ENCODE data around the gene MAOA.
"Not testable (repeated sequence)": the region's sequence is repeated elsewhere in the genome, so short reads cannot be mapped to it uniquely, and the experiment has no call there.

Gene MAOA

DNA sequence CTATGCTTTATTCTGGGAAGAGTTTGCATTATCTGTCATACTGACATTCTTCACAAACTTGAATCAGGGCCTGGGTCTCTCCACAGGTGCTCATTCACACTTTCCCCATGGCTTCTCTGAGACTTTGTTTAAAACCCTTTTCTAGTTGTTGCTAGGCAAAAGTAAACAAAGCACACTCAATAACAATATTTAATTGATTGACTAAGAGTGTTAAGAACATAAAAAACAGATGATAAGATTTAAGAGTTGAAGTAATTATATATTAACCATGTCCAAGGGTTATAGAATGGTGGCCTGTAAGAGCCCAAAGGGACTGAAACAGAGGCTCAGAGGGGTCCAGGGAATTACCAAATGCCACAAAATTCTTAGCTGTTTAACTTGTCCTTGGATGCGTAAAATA lies 7.1 kb downstream of the MAOA start:
- no peak for DNase-seq

GRCh38 chrX:43664258-43664657 lies 8.2 kb downstream of the MAOA start:
- DNase-seq: no peak

DNA sequence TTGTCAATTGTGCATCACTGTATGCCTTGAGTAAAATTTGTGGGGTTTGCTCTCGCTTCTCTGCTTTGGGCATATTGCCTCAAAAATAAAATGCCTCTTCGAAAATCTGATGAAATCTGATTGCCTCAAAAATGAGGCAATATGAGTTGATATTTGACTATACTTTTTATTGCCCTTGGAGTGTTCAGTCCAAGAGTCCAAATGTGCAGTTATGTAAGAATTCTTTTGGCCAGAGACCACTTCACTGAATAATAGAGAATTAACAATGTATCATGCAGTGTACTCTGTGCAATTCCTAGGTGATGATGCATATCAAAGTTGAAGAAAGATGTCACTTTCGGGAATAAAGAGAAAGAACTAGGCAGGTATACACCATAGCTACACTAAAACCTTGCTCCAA lies 8.6 kb downstream of the MAOA start:
- DNase-seq: no peak

GRCh38 chrX:43666311-43666912 lies 10.3 kb downstream of the MAOA start:
- no peak for DNase-seq

DNA sequence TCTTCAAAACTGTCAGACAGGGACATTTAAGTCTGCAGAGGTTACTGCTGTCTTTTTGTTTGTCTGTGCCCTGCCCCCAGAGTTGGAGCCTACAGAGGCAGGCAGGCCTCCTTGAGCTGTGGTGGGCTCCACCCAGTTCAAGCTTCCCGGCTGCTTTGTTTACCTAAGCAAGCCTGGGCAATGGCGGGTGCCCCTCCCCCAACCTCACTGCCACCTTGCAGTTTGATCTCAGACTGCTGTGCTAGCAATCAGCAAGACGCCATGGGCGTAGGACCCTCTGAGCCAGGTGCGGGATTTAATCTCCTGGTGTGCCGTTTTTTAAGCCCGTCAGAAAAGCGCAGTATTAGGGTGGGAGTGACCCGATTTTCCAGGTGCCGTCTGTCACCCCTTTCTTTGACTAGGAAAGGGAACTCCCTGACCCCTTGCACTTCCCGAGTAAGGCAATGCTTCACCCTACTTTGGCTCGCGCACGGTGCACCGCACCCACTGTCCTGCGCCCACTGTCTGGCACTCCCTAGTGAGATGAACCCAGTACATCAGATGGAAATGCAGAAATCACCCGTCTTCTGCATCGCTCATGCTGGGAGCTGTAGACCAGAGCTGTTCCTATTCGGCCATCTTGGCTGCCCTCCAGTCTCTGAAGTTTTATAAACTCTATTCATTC lies 20.0 kb downstream of the MAOA start:
- DNase-seq: not testable (repeated sequence)

GRCh38 chrX:43676971-43677572 lies 21.0 kb downstream of the MAOA start:
- peak in 3 of 56 donors; percentile 0 to 1 (median 0) for DNase-seq

DNA sequence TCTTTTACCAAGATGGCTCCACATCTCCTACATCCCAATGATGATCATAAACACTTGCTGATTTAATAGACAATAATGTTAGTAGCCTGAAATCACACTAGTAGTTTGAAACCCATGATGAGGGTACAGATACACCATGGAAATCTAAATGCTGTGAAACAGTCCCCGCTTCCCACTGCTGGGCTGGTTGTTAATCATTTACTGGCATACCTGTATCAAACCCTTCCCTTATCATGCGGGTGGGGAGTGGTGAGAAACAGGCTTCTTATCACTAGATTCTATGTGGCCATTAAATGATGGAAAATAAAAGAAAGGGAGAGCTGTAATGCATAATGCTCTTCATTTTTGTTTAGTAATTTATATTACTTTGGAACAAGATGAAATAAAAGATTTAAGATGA lies 21.9 kb downstream of the MAOA start:
- no peak for DNase-seq

DNA sequence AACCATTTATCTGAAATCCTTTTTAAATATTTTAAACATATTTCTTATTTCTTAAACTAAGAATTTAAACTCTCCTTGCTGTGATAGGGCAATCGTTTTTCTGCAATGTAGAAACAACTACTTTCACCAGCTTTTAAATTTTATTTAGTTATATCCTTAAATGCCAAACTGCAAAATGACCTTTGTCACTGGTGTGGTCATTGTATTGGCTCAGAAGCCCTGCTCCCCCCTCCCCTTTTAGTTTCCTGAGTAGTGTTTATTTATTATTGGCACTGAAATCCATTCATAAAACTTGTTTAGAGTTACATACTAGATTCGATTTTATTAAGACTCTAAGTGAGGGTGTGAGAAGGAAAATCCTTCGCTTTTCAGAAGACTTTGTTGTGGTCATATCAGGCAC lies 23.0 kb downstream of the MAOA start:
- no peak for DNase-seq

DNA sequence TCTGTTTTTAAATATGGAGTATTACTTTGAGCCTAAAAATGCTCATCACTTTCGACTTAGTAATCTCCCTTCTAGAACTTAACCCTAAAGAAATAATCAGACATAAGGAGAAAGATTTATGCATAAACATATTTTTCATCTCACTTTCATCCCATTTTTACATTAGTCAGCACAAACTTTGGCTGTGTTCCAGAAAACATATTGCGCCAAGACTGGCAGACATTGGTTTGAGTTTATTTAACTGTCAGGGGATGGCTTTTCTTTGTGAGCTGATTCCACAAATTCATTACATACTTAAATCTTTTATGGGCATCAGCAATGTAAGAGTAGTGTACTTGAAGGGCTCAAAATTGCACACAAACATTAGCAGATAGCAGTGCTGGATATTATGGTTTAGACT lies 23.7 kb downstream of the MAOA start:
- no peak for DNase-seq

DNA sequence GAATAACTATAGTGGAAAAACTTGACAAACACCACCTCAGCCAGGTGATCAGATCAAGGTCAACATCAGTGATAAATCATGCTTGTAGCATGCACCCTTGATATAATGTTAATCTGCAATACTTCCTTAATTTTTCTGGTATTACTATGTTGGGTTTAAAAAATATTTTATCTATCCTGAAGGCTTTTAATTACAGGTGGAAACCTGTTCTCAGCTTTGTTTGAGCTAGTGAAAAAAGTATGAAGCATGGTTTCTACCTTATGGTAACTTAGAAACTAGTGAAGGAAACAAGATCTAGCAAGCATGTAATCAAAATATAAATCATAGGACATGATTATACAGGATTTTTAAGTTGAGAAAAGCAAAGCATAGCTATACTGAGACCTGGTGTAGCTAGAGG lies 26.6 kb downstream of the MAOA start:
- DNase-seq: no peak

DNA sequence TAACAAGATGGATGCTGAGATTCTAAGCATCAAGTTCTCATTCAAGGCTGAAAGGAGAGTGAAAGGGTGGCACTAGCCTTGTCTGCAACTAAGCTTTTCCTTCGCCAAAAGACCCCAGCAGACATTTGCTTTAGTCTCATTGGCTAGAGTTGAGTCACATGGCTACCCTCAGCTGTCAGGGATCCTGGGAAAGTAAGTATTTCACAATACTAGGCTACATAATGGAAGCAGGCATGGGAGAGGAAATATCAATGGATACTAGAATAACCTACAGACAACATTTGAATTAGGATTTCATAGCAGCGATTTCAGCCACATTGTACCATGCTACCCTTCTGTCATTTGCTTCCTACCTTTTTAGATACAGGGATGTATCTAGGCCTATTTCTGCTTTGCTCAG lies 29.1 kb downstream of the MAOA start:
- no peak for DNase-seq

DNA sequence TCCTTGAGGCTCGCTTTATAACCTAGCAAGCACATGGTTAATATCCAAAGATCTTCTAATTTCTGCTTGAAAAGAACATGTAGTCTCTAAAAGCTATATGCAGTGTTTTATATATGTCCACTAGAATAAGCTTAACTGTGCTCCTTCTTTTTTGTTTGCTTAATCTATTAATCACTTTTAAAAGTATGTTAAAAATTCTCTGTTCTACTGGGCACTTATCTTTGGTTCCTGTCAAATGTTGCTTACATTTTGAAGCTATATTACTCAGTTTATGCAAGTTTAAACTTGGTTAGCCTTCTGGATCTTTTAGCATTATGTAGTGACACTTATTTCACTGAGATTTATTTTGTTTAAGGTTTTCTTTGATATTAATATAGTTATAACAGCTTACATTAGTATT lies 32.5 kb downstream of the MAOA start:
- DNase-seq: no peak

DNA sequence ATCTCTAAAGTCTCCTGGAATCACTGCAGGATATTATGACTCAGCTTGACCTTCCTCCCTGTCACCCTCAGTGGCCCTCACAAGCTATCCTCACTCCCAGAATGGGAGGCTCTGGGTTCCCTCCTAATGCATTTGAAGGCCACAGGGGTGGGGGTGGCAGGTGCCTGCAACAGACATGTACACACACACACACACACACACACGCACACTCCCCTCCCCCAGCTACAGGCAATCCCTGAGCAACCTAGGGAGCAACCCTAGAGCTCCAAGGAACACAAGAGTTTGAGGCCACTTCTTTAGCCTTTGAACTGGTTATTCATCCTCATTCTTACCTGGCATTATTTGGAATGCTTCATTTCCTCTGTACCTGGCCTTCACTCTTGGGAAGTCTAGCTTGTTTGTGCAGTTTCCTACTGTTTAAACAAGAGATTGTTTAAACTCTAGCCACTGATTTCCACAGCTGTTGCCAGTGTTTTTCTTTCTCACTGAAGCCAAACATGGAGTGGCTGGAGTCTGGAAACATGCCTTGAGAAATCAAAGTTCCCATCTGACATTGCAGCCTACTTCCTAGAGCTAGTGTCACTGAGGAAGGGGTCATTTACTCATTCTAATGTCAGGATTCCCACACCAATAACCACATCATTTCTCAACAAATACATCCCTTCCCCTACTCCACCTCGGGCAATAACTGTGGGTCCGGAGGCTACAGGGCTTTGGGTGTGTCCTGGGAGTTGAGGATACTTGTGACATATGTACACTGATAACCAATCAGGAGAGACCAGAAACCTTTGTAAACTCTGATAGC lies 37.7 kb downstream of the MAOA start:
- DNase-seq: no peak

- DNase-seq: no peak
These were observed 43.4 kb downstream of the MAOA start for GRCh38 chrX:43699475-43699874.

DNA sequence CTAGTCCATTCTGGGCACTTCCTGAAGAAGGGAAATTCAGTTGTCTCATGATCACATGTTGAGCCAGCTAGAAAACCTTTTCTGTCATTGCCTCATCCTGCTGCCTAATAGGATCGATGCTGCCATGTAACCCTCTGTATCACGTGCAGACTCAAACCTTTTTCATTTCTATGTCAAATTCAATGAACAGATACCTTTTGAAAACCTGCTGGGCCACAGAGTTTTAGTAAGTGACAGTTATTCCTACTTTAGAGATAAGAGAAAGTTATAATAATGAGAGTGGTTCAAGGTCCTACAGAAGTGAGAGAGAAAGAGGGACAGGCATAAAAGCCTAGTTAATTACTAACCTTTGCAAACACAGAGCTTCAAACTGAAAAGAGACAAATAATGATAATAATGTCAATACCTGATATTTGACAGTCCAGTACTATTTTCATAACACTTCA lies 46.0 kb downstream of the MAOA start:
- DNase-seq: no peak

- DNase-seq: no peak
These were observed 46.6 kb downstream of the MAOA start for GRCh38 chrX:43702660-43703059.

- DNase-seq: no peak
These were observed 47.2 kb downstream of the MAOA start for GRCh38 chrX:43703211-43703791.

DNA sequence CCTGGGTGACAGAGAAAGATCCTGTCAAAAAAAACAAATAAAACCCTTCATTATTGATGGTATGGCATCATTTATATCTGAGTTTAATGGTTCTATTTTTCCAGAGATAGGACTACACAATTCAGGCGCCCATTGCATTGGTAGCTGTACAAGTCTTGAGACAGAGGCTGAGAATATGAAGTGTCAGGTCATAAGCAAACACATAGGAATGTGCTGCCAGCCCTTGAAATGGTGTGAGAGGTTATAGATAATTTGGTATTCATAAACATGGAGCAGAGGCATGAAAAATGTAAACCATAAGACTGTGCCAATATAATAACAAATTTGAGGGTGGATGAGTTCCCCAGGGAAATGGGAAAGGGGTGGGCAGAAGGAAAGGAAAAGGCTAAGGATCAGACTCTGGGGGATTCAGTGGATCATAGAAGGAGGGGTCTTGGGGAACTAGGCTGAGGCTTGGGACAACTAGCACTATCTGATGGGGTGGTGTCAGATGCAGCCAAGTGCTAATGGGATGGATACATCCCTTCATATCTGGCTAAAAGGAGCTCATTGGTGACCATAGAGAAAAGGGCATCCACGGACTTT lies 50.8 kb downstream of the MAOA start:
- no peak for DNase-seq

DNA sequence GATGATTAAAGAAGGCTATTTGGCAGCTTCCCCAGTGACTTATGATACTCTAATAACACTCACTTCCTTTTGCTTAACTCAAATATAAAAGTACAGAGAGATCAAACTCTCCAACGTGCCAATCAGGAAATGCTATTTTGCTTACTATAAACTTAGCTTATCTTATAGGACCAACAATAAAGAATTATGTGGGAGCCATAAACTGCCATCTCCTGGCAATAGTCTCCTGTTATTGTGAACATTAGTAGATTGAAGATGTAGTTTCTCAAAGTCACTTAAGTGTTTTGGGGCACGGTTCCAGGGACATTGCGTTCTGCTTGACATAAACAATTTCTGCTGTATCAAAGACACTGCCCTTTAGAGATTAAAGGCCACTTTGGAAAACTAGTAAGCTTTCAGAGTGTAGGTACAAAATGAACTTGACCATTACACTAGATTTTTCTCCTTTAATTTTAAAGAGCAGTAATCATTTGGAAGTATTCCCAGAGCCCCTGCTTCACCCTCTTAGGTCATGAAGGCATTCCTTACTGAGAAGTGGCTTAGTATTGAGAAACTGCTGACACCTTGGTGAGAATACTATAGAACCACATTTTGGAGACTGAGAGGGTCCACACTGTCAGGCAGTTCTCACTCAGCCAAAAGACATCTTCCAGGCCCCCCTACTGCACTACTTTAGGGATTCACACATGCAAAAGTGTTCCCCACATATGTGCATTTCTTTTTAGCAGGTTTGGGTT lies 51.9 kb downstream of the MAOA start:
- no peak for DNase-seq

GRCh38 chrX:43716144-43716543 lies 60.0 kb downstream of the MAOA start:
- DNase-seq: no peak

GRCh38 chrX:43716696-43717095 lies 60.6 kb downstream of the MAOA start:
- DNase-seq: no peak

Measured in amygdala (tissue), 56 donors.